Loucy (cell line): ENCODE measurements around the gene FMNL3.
A peak's percentile ranks its signal among the peaks of the same experiment; 100 is the strongest.

ENCODE experiments used
- H2AFZ ChIP-seq: fragments of 200-600 bp; sonication (generic); 2 replicates; pipeline ENCODE4 v1.6.0; 2016; ENCODE audit warnings: antibody characterized with exemption, mild to moderate bottlenecking, low read length, moderate library complexity
- H3F3A ChIP-seq: fragments of 200-600 bp; 2 replicates; pipeline ENCODE4 v1.6.0; 2016; ENCODE audit warnings: antibody characterized with exemption, low read depth, mild to moderate bottlenecking
- H3K27me3 ChIP-seq: fragments of 200-600 bp; sonication (generic); 2 replicates; pipeline ENCODE4 v1.6.1; 2014; ENCODE audit warnings: low read length, mild to moderate bottlenecking; ENCODE audit not compliant: insufficient read depth, poor library complexity, severe bottlenecking
- H3K36me3 ChIP-seq: fragments of 200-600 bp; sonication (generic); 2 replicates; pipeline ENCODE4 v1.6.1; 2016; ENCODE audit warnings: low read length; ENCODE audit not compliant: insufficient read depth
- H3K4me1 ChIP-seq: fragments of 200-600 bp; sonication (generic); 2 replicates; pipeline ENCODE4 v1.5.1; 2014; ENCODE audit warnings: low read length, mild to moderate bottlenecking; ENCODE audit not compliant: insufficient read depth, poor library complexity, severe bottlenecking
- H3K4me2 ChIP-seq: fragments of 200-600 bp; sonication (generic); 2 replicates; pipeline ENCODE4 v1.6.0; 2014; ENCODE audit warnings: antibody characterized with exemption, low read length, low read depth, mild to moderate bottlenecking; ENCODE audit not compliant: poor library complexity, severe bottlenecking
- H3K4me3 ChIP-seq: fragments of 200-600 bp; sonication (generic); 2 replicates; pipeline ENCODE4 v1.5.1; 2014; ENCODE audit warnings: low read length, mild to moderate bottlenecking, mixed read lengths; ENCODE audit not compliant: poor library complexity, severe bottlenecking
- H3K79me2 ChIP-seq: fragments of 200-600 bp; sonication (generic); 2 replicates; pipeline ENCODE4 v1.6.1; 2014; ENCODE audit warnings: low read length; ENCODE audit not compliant: insufficient read depth
- H3K9ac ChIP-seq: fragments of 200-600 bp; sonication (generic); 2 replicates; pipeline ENCODE4 v1.6.0; 2014; ENCODE audit warnings: mild to moderate bottlenecking, low read depth, low read length, moderate library complexity; ENCODE audit not compliant: poor library complexity, severe bottlenecking
- H3K9me2 ChIP-seq: fragments of 200-600 bp; sonication (generic); replicated peaks from 2 replicates; pipeline ENCODE4 v1.6.1; 2016; ENCODE audit warnings: low read depth, low read length, mixed read lengths
- H3K9me3 ChIP-seq: fragments of 200-600 bp; sonication (generic); 2 replicates; pipeline ENCODE4 v1.6.1; 2014; ENCODE audit warnings: mild to moderate bottlenecking, antibody characterized with exemption, low read length, low read depth; ENCODE audit not compliant: insufficient read depth
- H4K20me1 ChIP-seq: fragments of 200-600 bp; sonication (generic); 2 replicates; pipeline ENCODE4 v1.6.0; 2014; ENCODE audit warnings: antibody characterized with exemption, low read length, mild to moderate bottlenecking; ENCODE audit not compliant: insufficient read depth, poor library complexity, severe bottlenecking
- EZH2phosphoT487 ChIP-seq: fragments of 200-600 bp; IDR thresholded peaks from 2 replicates; pipeline ENCODE4 v1.6.1; 2018; ENCODE audit warnings: antibody characterized with exemption, mild to moderate bottlenecking, moderate library complexity, borderline replicate concordance
- TF ChIP-seq, protein P1 (sequence below): fragments of 200-600 bp; sonication (generic); conservative IDR thresholded peaks from 2 replicates; pipeline ENCODE4 v1.5.1; 2014; ENCODE audit warnings: mild to moderate bottlenecking, antibody characterized with exemption, low read length

The FMNL3 gene

DNA sequence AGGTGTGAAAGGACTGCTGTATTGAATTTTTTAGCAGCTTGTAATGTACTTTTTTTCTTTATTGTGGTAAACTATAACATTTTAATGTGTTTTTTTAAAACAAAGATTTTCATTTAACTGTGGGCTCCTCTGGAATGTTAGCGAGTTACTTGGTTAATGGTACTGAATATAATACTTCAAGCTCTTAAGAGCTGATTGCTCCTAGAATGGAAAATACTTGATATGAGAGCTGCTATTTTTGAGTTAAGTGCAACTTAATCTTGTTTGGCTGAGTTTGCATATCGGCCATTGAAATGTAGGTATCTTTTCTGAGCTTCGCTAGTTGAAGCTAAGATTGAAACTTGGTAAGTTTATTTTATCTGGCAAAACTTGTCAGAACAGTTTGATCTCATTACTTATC is 41.6 kb upstream of the FMNL3 start:
- TF ChIP-seq, protein P1, sequence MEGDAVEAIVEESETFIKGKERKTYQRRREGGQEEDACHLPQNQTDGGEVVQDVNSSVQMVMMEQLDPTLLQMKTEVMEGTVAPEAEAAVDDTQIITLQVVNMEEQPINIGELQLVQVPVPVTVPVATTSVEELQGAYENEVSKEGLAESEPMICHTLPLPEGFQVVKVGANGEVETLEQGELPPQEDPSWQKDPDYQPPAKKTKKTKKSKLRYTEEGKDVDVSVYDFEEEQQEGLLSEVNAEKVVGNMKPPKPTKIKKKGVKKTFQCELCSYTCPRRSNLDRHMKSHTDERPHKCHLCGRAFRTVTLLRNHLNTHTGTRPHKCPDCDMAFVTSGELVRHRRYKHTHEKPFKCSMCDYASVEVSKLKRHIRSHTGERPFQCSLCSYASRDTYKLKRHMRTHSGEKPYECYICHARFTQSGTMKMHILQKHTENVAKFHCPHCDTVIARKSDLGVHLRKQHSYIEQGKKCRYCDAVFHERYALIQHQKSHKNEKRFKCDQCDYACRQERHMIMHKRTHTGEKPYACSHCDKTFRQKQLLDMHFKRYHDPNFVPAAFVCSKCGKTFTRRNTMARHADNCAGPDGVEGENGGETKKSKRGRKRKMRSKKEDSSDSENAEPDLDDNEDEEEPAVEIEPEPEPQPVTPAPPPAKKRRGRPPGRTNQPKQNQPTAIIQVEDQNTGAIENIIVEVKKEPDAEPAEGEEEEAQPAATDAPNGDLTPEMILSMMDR = no peak
- TF ChIP-seq EZH2phosphoT487 = no peak
- peak overlapping the region; percentile 6 for H3K4me3 ChIP-seq
- H4K20me1 ChIP-seq = peaks cover 97% of the 10 kb centered on the region
- peaks cover 19% of the 10 kb centered on the region for H3K36me3 ChIP-seq
- no peaks in the 10 kb centered on the region for H3K27me3 ChIP-seq
- no peaks in the 10 kb centered on the region for H3K9me3 ChIP-seq
- H3K4me1 ChIP-seq = peaks cover 50% of the 10 kb centered on the region
- peaks cover 100% of the 10 kb centered on the region for H3K79me2 ChIP-seq
- peak overlapping the region; percentile 80 for H3K4me2 ChIP-seq
- H3K9ac ChIP-seq = no peak overlapping the region
- H3F3A ChIP-seq = no peaks in the 10 kb centered on the region
- H3K9me2 ChIP-seq = no peaks in the 10 kb centered on the region
- H2AFZ ChIP-seq = no peak overlapping the region

DNA sequence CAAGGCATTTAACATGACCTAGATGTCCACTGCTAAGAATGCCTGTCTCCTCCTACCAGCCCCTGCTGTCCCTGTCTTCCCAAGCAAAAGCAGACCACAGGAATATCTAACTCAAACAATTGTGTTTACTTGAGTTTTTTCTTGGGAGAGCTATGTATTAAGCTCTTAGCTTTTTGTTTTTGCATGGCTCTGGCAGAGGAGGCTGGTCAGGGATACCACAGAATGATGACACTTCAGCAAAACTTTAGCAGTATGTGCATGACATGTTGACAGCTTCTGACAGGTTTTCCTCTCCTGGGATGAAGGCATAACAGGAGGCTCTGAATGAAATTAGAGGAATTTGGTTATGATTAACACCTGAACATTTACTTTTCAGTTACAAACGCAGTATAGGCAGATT is 41.1 kb upstream of the FMNL3 start:
- no peaks in the 10 kb centered on the region for H3K9me2 ChIP-seq
- peaks cover 54% of the 10 kb centered on the region for H3K4me1 ChIP-seq
- H3K36me3 ChIP-seq = peaks cover 14% of the 10 kb centered on the region
- peak overlapping the region; percentile 6 for H3K4me3 ChIP-seq
- H3K9ac ChIP-seq = no peak overlapping the region
- H3F3A ChIP-seq = no peaks in the 10 kb centered on the region
- no peaks in the 10 kb centered on the region for H3K9me3 ChIP-seq
- H3K4me2 ChIP-seq = peak overlapping the region; percentile 80
- TF ChIP-seq, protein P1 = no peak
- TF ChIP-seq EZH2phosphoT487 = no peak
- no peak overlapping the region for H2AFZ ChIP-seq
- peaks cover 100% of the 10 kb centered on the region for H3K79me2 ChIP-seq
- H4K20me1 ChIP-seq = peaks cover 97% of the 10 kb centered on the region
- H3K27me3 ChIP-seq = no peaks in the 10 kb centered on the region

DNA sequence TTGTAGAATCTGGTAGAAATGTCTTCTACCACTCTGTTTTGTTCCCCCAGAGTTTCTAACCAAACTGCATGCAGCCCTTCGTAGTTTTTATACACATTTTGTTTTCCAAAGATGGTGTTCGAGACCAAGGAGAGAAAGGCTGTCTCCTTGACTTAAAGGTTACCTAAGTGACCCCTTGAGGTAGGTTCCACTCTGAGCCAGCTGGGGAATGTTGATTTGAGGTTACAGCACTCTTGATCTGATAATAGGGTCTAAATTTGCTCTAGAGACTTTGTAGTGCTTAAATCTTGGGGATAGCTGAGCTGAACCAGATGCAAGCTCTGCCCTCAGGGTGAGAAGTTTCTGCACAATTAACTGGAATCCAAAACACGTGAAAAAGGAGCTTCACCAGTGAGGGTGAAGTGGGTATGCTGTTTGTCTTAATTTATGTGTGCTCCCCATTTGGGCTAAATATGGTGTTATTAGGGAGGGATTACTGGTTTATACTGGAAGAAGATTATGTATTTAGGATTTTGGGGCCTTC is 37.2 kb upstream of the FMNL3 start:
- H4K20me1 ChIP-seq = peaks cover 74% of the 10 kb centered on the region
- H3K79me2 ChIP-seq = peaks cover 77% of the 10 kb centered on the region
- peak overlapping the region; percentile 88 for H3K4me3 ChIP-seq
- no peaks in the 10 kb centered on the region for H3K27me3 ChIP-seq
- peaks cover 42% of the 10 kb centered on the region for H3K4me1 ChIP-seq
- no peaks in the 10 kb centered on the region for H3K9me2 ChIP-seq
- peak overlapping the region; percentile 80 for H3K4me2 ChIP-seq
- H3K9ac ChIP-seq = peak overlapping the region; percentile 87
- no peaks in the 10 kb centered on the region for H3K9me3 ChIP-seq
- peaks cover 4% of the 10 kb centered on the region; the same call in 1 of the 2 replicates for H3F3A ChIP-seq
- TF ChIP-seq, protein P1 = no peak
- TF ChIP-seq EZH2phosphoT487 = no peak
- H3K36me3 ChIP-seq = no peaks in the 10 kb centered on the region
- no peak overlapping the region for H2AFZ ChIP-seq
